Glutamatergic neuron (in vitro differentiated cells): ENCODE results near the gene GRIN1. TPM values are rescaled to one million over a fixed set of nuclear protein-coding genes. Genes with fewer than 3 reads are reported as not detected.

ENCODE experiments used
- DNase-seq: peaks from one replicate; pipeline ENCODE4 v3.0.0; 2022
- H3K27ac Mint-ChIP-seq: one replicate; pipeline ENCODE4 v1.8.0; 2020; ENCODE audit warnings: mild to moderate bottlenecking, mixed read lengths, inconsistent platforms; ENCODE audit not compliant: unreplicated experiment
- H3K27me3 Mint-ChIP-seq: one replicate; pipeline ENCODE4 v1.8.0; 2020; ENCODE audit warnings: mild to moderate bottlenecking, moderate library complexity, mixed read lengths, inconsistent platforms; ENCODE audit not compliant: unreplicated experiment
- H3K36me3 Mint-ChIP-seq: one replicate; pipeline ENCODE4 v1.8.0; 2020; ENCODE audit warnings: mild to moderate bottlenecking, mixed read lengths, inconsistent platforms; ENCODE audit not compliant: unreplicated experiment
- H3K4me1 Mint-ChIP-seq: one replicate; pipeline ENCODE4 v1.8.0; 2020; ENCODE audit warnings: mild to moderate bottlenecking, low read depth, mixed read lengths, inconsistent platforms; ENCODE audit not compliant: unreplicated experiment
- H3K4me3 Mint-ChIP-seq: one replicate; pipeline ENCODE4 v1.8.0; 2020; ENCODE audit warnings: mild to moderate bottlenecking, mixed read lengths, inconsistent platforms; ENCODE audit not compliant: unreplicated experiment
- H3K9me3 Mint-ChIP-seq: one replicate; pipeline ENCODE4 v1.8.0; 2020; ENCODE audit warnings: mild to moderate bottlenecking, moderate library complexity, mixed read lengths, inconsistent platforms; ENCODE audit not compliant: unreplicated experiment
- total RNA-seq: library from RNA; stranded (reverse); fragmentation: NEBNext Ultra II Directional; extraction: Animal tissue kit (Norgen Biotek cat#: 25700); gene quantifications from one replicate; pipeline ENCODE4 v1.2.1, GENCODE V29; 2021; ENCODE audit not compliant: unreplicated experiment
- TF ChIP-seq, protein P1 (sequence below): fragments of 200-600 bp; sonication (generic); IDR thresholded peaks from one replicate; pipeline ENCODE4 v1.5.0; 2021; ENCODE audit not compliant: partially characterized antibody, unreplicated experiment

GRIN1 gene
- total RNA-seq, 1 donor from 2014 or later: 5.5 TPM

DNA sequence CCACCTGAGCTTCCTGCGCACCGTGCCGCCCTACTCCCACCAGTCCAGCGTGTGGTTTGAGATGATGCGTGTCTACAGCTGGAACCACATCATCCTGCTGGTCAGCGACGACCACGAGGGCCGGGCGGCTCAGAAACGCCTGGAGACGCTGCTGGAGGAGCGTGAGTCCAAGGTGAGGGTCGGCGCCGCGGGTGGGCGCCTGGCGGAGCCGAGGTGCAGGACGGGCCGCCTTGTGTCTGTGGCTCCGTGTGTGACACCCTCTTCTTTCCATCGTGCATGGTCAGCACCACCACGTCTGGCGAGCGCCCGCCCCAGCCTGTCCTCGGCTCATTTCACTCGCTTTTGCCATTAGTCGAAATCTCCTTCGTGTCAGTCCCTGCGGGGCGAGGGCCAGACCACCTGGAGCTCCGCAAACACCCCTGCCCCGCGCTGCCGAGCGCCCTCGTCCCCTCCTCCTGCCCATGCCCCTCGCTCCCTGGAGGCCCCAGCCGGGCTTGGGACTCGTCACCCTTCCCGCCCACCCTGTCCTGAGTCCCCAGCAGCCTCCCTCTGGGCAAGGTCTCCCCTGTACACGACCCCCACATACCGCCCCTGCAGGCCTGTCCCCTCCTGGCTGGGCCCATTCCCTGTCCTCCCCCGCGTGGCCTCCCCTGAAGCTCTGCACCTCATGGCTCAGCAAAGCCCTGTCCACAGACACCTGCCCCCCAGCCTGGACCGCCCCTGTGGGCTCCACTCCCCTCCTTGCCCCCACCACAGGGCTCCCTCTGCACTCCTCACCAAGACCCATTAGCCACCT, 7.0 kb downstream of the GRIN1 start:
- no peaks in the 10 kb centered on the region for H3K36me3 Mint-ChIP-seq
- peaks cover 18% of the 10 kb centered on the region for H3K27me3 Mint-ChIP-seq
- no peak overlapping the region for H3K4me3 Mint-ChIP-seq
- H3K27ac Mint-ChIP-seq: no peak overlapping the region
- DNase-seq: peak; percentile 12
- no peaks in the 10 kb centered on the region for H3K4me1 Mint-ChIP-seq
- TF ChIP-seq, protein P1, sequence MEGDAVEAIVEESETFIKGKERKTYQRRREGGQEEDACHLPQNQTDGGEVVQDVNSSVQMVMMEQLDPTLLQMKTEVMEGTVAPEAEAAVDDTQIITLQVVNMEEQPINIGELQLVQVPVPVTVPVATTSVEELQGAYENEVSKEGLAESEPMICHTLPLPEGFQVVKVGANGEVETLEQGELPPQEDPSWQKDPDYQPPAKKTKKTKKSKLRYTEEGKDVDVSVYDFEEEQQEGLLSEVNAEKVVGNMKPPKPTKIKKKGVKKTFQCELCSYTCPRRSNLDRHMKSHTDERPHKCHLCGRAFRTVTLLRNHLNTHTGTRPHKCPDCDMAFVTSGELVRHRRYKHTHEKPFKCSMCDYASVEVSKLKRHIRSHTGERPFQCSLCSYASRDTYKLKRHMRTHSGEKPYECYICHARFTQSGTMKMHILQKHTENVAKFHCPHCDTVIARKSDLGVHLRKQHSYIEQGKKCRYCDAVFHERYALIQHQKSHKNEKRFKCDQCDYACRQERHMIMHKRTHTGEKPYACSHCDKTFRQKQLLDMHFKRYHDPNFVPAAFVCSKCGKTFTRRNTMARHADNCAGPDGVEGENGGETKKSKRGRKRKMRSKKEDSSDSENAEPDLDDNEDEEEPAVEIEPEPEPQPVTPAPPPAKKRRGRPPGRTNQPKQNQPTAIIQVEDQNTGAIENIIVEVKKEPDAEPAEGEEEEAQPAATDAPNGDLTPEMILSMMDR: no peak
- peaks cover 2% of the 10 kb centered on the region for H3K9me3 Mint-ChIP-seq

GRCh38 chr9:137146527-137146918, 7.6 kb downstream of the GRIN1 start:
- TF ChIP-seq, protein P1: no peak
- Mint-ChIP-seq H3K27ac (no peak overlapping the region), H3K36me3 (no peaks in the 10 kb centered on the region), H3K4me3 (no peak overlapping the region), H3K9me3 (peaks cover 2% of the 10 kb centered on the region), H3K27me3 (peaks cover 16% of the 10 kb centered on the region), H3K4me1 (no peaks in the 10 kb centered on the region)
- no peak for DNase-seq

DNA sequence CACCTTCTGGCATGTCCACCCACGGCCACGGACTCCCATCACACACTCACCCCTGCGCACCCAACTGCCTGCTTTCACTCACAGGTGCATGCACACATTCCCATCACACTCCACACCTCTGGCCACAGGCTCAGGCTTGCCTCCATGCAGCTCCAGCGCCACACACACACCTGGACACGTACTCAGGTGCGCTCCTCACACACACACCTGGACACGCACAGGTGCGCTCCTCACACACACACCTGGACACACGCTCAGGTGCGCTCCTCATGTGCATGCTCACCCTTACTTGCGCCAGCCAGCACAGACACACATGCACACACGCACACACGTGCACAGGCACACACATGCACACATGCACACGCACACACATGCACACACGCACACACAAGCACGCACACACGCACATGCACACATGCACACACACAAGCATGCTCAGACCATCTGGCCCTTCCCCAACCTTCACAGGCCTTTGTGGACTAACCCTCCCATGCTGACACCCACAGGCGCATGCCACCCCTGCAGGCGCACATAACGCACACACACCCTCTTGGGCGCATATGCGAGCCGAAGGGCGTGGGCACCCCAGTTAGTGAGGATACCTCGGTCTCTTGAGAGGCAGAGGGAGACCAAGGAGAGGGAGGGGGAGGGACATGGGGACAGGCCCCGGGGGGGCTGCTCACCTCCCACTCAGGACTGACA, 8.3 kb downstream of the GRIN1 start:
- H3K4me3 Mint-ChIP-seq: no peak overlapping the region
- H3K9me3 Mint-ChIP-seq: peaks cover 2% of the 10 kb centered on the region
- DNase-seq: no peak
- TF ChIP-seq, protein P1: no peak
- H3K36me3 Mint-ChIP-seq: no peaks in the 10 kb centered on the region
- H3K4me1 Mint-ChIP-seq: no peaks in the 10 kb centered on the region
- no peak overlapping the region for H3K27ac Mint-ChIP-seq
- H3K27me3 Mint-ChIP-seq: peaks cover 11% of the 10 kb centered on the region

DNA sequence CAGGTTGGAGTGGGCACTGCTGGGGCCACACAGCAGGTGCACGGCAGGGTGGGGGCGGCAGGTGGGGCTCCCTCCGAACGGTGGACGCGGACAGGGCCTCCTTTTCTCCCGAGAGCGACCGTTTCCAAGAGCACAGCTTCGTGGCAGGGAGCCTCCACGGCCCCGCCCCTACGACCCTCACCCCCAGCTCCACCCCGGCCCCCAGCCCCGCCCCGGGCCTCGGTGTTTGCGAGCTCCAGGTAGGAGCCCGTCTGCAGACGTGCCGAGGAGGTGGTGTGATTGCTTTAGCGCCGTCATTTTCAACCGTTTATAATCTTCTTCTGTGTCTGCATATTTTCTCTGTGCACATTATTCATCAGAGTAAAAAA, 8.8 kb downstream of the GRIN1 start:
- H3K9me3 Mint-ChIP-seq: peaks cover 2% of the 10 kb centered on the region
- peaks cover 9% of the 10 kb centered on the region for H3K27me3 Mint-ChIP-seq
- peak; percentile 19 for DNase-seq
- H3K36me3 Mint-ChIP-seq: no peaks in the 10 kb centered on the region
- H3K27ac Mint-ChIP-seq: no peak overlapping the region
- H3K4me1 Mint-ChIP-seq: no peaks in the 10 kb centered on the region
- TF ChIP-seq, protein P1: no peak
- H3K4me3 Mint-ChIP-seq: no peak overlapping the region

- Mint-ChIP-seq H3K9me3 (peaks cover 2% of the 10 kb centered on the region), H3K4me1 (no peaks in the 10 kb centered on the region), H3K4me3 (no peak overlapping the region), H3K27me3 (peaks cover 9% of the 10 kb centered on the region), H3K27ac (no peak overlapping the region), H3K36me3 (no peaks in the 10 kb centered on the region)
- peak; percentile 13 for DNase-seq
- TF ChIP-seq, protein P1: no peak
These were observed 9.3 kb downstream of the GRIN1 start for GRCh38 chr9:137148242-137148641.
